Measurements from ENCODE around the gene AHCYL2. TPM values are rescaled to one million over a fixed set of nuclear protein-coding genes. Genes with fewer than 3 reads are reported as not detected.

The AHCYL2 gene
- total RNA-seq, 4 donors from 2014 or later, result 8.7 to 17.3 (median 14.2) TPM

DNA sequence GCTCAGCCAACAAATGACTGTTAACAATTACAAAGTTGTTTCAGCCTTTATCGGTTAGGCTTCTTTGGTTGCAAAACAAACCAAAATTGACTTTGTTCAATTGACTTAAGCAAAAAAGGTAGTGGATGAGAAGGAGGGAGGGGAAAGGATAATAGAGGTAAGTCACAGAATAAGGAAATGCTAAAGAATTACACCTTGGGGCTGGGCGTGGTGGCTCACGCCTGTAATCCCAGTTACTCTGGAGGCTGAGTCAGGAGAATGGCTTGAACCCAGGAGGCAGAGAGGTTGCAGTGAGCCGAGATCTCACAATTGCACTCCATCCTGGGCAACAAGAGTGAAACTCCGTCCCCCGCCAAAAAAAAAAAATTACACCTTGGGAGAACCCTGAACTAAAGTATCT, 41.4 kb downstream of the AHCYL2 start:
- TF ChIP-seq EP300 (IDR thresholded peaks at IDR 0.05) (no peak), POLR2AphosphoS5 (IDR thresholded peaks at IDR 0.05) (no peak), POLR2A (IDR thresholded peaks at IDR 0.05) (no peak)
- TF ChIP-seq, protein P1, sequence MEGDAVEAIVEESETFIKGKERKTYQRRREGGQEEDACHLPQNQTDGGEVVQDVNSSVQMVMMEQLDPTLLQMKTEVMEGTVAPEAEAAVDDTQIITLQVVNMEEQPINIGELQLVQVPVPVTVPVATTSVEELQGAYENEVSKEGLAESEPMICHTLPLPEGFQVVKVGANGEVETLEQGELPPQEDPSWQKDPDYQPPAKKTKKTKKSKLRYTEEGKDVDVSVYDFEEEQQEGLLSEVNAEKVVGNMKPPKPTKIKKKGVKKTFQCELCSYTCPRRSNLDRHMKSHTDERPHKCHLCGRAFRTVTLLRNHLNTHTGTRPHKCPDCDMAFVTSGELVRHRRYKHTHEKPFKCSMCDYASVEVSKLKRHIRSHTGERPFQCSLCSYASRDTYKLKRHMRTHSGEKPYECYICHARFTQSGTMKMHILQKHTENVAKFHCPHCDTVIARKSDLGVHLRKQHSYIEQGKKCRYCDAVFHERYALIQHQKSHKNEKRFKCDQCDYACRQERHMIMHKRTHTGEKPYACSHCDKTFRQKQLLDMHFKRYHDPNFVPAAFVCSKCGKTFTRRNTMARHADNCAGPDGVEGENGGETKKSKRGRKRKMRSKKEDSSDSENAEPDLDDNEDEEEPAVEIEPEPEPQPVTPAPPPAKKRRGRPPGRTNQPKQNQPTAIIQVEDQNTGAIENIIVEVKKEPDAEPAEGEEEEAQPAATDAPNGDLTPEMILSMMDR (IDR thresholded peaks at IDR 0.05), result no peak
- Histone ChIP-seq H3K27me3 (no peaks in the 10 kb centered on the region), H3K4me3 (no peak overlapping the region), H3K27ac (no peak overlapping the region), H3K4me1 (no peaks in the 10 kb centered on the region), H3K9me3 (no peaks in the 10 kb centered on the region), H3K36me3 (no peaks in the 10 kb centered on the region)
- 80 to 100% methylated on average over 3 to 4 of the region's 6 CpGs for WGBS, 2 donors (ENCODE audit: low coverage in 1 of 2)
- ATAC-seq, result no peak

- no peak for ATAC-seq
- Histone ChIP-seq H3K4me1 (no peaks in the 10 kb centered on the region), H3K4me3 (no peak overlapping the region), H3K9me3 (no peaks in the 10 kb centered on the region), H3K27ac (no peak overlapping the region), H3K27me3 (no peaks in the 10 kb centered on the region), H3K36me3 (peaks cover 0 to 9% of the 10 kb centered on the region in 2 donors)
- 74 to 87% methylated on average over 3 of the region's 3 CpGs for WGBS, 2 donors (ENCODE audit: low coverage in 1 of 2)
- TF ChIP-seq POLR2A (IDR thresholded peaks at IDR 0.05), result no peak
- TF ChIP-seq EP300 (IDR thresholded peaks at IDR 0.05), result no peak
These were observed 45.2 kb downstream of the AHCYL2 start for GRCh38 chr7:129270077-129270476.

DNA sequence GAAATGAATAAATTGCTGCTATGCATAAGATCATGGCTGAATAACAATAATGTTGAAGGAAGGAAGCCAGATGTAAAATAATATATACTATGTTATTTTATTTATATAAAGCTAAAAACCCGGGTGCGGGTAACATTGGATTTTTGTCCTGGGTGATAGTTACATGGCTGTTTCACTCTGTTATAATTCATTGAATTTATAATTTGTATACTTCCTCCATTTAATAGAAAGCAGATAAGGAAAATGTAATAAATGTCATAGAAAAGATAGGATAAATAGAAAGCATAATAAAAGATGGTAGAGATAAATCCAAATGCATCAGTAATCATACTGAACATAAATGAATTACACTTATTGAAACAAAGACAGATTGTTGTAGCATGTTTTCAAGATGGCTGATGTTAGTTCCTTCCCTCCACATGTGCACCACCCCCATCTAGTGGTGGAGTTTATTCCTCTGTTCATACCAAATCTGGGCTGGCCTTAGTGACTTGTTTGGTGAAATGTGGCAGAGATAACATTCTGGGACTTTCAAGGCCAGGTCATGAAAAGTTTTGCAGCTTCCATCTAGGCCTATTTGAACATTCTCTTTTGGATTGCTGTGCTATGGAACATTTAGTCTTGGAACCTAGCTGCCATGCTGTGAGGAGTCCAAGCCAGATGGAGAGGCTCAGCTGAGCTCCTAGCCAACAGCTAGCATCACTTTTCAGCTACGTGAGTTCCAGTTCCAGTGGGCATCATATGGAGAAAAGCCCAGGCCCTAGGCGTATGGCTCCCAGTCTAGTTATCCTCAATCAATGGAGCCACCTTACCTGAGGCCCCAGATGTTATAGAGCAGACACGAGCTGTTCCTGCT, 46.9 kb downstream of the AHCYL2 start:
- no peak overlapping the region for H3K4me3 ChIP-seq
- 70 to 74% methylated on average over 4 to 5 of the region's 5 CpGs for WGBS, 2 donors (ENCODE audit: low coverage in 1 of 2)
- no peak overlapping the region for H3K27ac ChIP-seq
- H3K27me3 ChIP-seq, result no peaks in the 10 kb centered on the region
- TF ChIP-seq EP300 (IDR thresholded peaks at IDR 0.05) (no peak), POLR2A (IDR thresholded peaks at IDR 0.05) (no peak), POLR2AphosphoS5 (IDR thresholded peaks at IDR 0.05) (no peak)
- TF ChIP-seq, protein P1 (IDR thresholded peaks at IDR 0.05), result peak; percentile 35 to 71 (median 50)
- H3K4me1 ChIP-seq, result no peaks in the 10 kb centered on the region
- H3K36me3 ChIP-seq, result peaks cover 0 to 9% of the 10 kb centered on the region in 2 donors
- no peak for ATAC-seq
- no peaks in the 10 kb centered on the region for H3K9me3 ChIP-seq

- Histone ChIP-seq H3K4me1 (no peaks in the 10 kb centered on the region), H3K27me3 (no peaks in the 10 kb centered on the region), H3K27ac (no peak overlapping the region), H3K4me3 (no peak overlapping the region), H3K36me3 (peaks cover 0 to 9% of the 10 kb centered on the region in 2 donors), H3K9me3 (no peaks in the 10 kb centered on the region)
- TF ChIP-seq POLR2AphosphoS5 (IDR thresholded peaks at IDR 0.05) (no peak), POLR2A (IDR thresholded peaks at IDR 0.05) (no peak), EP300 (IDR thresholded peaks at IDR 0.05) (no peak)
- TF ChIP-seq, protein P1 (IDR thresholded peaks at IDR 0.05), result no peak
- ATAC-seq, result no peak
These were observed 49.1 kb downstream of the AHCYL2 start for GRCh38 chr7:129273936-129274335.

DNA sequence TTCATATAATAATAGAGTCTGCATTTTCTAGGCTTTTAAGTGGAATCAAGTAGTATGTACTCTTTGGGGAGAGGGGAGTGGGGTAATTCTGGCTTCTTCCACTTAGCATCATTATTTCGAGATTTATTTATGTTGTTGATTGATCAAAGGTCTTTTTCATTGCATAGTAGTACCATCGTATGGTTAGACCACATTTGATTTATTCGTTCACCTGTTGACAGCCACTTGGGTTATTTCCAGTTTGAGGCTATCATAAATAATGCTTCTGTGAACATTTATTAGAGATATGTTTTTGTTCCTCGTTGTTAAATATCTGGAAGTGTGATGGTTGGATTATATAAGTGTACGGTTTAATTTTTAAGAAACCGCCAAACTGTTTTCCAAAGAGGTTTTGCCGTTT, 52.8 kb downstream of the AHCYL2 start:
- ATAC-seq, result no peak
- Histone ChIP-seq H3K27me3 (no peaks in the 10 kb centered on the region), H3K9me3 (no peaks in the 10 kb centered on the region), H3K4me3 (no peak overlapping the region), H3K27ac (no peak overlapping the region), H3K4me1 (no peaks in the 10 kb centered on the region), H3K36me3 (peaks cover 0 to 16% of the 10 kb centered on the region in 2 donors)
- TF ChIP-seq POLR2AphosphoS5 (IDR thresholded peaks at IDR 0.05) (no peak), EP300 (IDR thresholded peaks at IDR 0.05) (no peak), POLR2A (IDR thresholded peaks at IDR 0.05) (no peak)
- TF ChIP-seq, protein P1 (IDR thresholded peaks at IDR 0.05), result no peak
- 61 to 85% methylated on average over 7 of the region's 7 CpGs for WGBS, 2 donors (ENCODE audit: low coverage in 1 of 2)

Data from gastroesophageal sphincter (tissue), 4 donors.